ENCODE measurements around the gene NUCKS1.

DNA sequence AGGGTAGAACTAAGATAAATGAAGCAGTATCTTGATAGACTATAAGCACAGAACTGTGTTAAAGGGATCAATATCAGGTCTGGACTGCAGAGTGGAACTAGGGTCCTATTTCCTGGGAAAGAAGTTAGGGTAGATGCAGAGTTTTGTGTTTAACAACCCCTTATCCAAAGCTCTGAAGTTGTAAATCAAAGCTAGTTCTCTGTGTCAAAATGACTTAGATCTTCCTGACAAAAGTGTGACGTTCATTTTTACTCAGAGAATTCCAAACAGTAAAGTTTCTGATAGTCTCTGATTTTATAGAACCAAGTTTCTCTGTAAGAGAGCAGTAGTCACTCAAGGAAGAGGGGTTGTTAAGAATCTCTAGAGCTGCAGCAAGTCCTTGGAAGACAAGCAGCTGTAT is 8.3 kb downstream of the NUCKS1 start:
- no peak for TF ChIP-seq POLR2A (IDR thresholded peaks at IDR 0.05)
- TF ChIP-seq CTCF (IDR thresholded peaks at IDR 0.05): no peak
- no peak for TF ChIP-seq POLR2AphosphoS5 (IDR thresholded peaks at IDR 0.05)
- no peak for TF ChIP-seq EP300 (IDR thresholded peaks at IDR 0.05)
